K562 (cell line): ENCODE data around the gene WT1. TPM values are rescaled to one million over a fixed set of nuclear protein-coding genes. Genes with fewer than 3 reads are reported as not detected.

Source experiments
- ATAC-seq: fragments of 200-7000 bp; cut with Tn5 transposase; 3 replicates; pipeline ENCODE4 v1.9.1; 2020; ENCODE audit warnings: moderate library complexity
- BruUV-seq: library from RNA; stranded (reverse); fragments of 400-500 nt; replicated peaks from 2 replicates; lab custom pipeline; 2021; lab: Mats Ljungman, UMichigan
- CTCF ChIA-PET: fragments of 300-600 bp; formaldehyde crosslinking; extraction: SDS; loops from one replicate; lab custom pipeline; 2021; ENCODE audit warnings: low intra/inter-chr PET ratio; lab: Yijun Ruan, JAX
- POLR2A ChIA-PET: fragments of 300-600, 350-650 bp; sonication (Branson Sonifier 250); formaldehyde crosslinking; extraction: SDS; loops from one replicate; lab custom pipeline; 2021; ENCODE audit warnings: antibody characterized with exemption, inconsistent platforms; lab: Yijun Ruan, JAX
- DNase-seq, 4 experiments: peaks; one replicate each; pipeline versions ENCODE4 v3.0.0 to v3.0.0-alpha.2; 2011 to 2018; ENCODE audit warnings: low spot score in 3 of 4, mixed read lengths in 3 of 4; ENCODE audit errors: extremely low read depth in 1 of 4
- FAIRE-seq: peaks from 2 replicates; lab custom pipeline; 2011; peaks lifted over from hg19 to GRCh38; lab: Jason Lieb, UNC
- H2AFZ ChIP-seq: 2 replicates; pipeline ENCODE4 v1.6.0; 2011; ENCODE audit warnings: low read depth, low read length, control low read depth, inconsistent platforms
- H3K27ac ChIP-seq: fragments of 200-600 bp; 3 replicates; pipeline ENCODE4 v1.8.0; 2011; ENCODE audit warnings: low read depth, mild to moderate bottlenecking, control low read depth, inconsistent platforms, low read length, moderate library complexity, mixed read lengths; ENCODE audit errors: extremely low read depth
- H3K27me3 ChIP-seq, 2 experiments: fragments of 300-600 bp in 1 of 2; 2 replicates in 1 of 2; 3 replicates in 1 of 2; pipeline versions ENCODE4 v1.6.0 to v1.8.0; 2011; ENCODE audit warnings: inconsistent platforms in 2 of 2, low read length in 2 of 2, mild to moderate bottlenecking in 1 of 2, mixed read lengths in 1 of 2, moderate library complexity in 1 of 2; ENCODE audit not compliant: control insufficient read depth in 2 of 2, insufficient read depth in 2 of 2
- H3K36me3 ChIP-seq: fragments of 300-600 bp; 3 replicates; pipeline ENCODE4 v1.8.0; 2011; ENCODE audit warnings: mild to moderate bottlenecking, low read length, inconsistent platforms; ENCODE audit not compliant: control insufficient read depth, insufficient read depth
- H3K4me1 ChIP-seq, 2 experiments: fragments of 200-600 bp in 1 of 2; replicated peaks in 1 of 2; 2 replicates in 1 of 2; 3 replicates in 1 of 2; pipeline versions ENCODE4 v1.5.1 to v1.8.0; 2011; ENCODE audit warnings: inconsistent platforms in 2 of 2, low read length in 2 of 2, mild to moderate bottlenecking in 1 of 2, mixed read lengths in 1 of 2, moderate library complexity in 1 of 2; ENCODE audit not compliant: control insufficient read depth in 2 of 2, insufficient read depth in 2 of 2
- H3K4me2 ChIP-seq: 2 replicates; pipeline ENCODE4 v1.6.1; 2011; ENCODE audit warnings: low read length, control low read depth, inconsistent platforms, mixed read lengths; ENCODE audit not compliant: insufficient read depth
- H3K4me3 ChIP-seq: fragments of 200-600 bp; sonication (generic), shearing (Covaris generic); 2 replicates; pipeline ENCODE4 v1.5.1; 2016; ENCODE audit warnings: control low read depth, inconsistent platforms
- H3K79me2 ChIP-seq: fragments of 200-600 bp; 3 replicates; pipeline ENCODE4 v1.8.0; 2011; ENCODE audit warnings: low read length, inconsistent platforms; ENCODE audit not compliant: control insufficient read depth, insufficient read depth
- H3K9ac ChIP-seq, 2 experiments: 2 replicates each; pipeline versions ENCODE4 v1.6.0 to v1.6.1; 2011; ENCODE audit warnings: low read depth in 2 of 2, low read length in 2 of 2, control low read depth in 1 of 2, inconsistent platforms in 1 of 2, mild to moderate bottlenecking in 1 of 2, mixed read lengths in 1 of 2; ENCODE audit not compliant: insufficient read depth in 1 of 2
- H3K9me1 ChIP-seq: one replicate; pipeline ENCODE4 v1.6.0; 2011; ENCODE audit warnings: inconsistent platforms, mild to moderate bottlenecking, low read length, moderate library complexity; ENCODE audit not compliant: control insufficient read depth, insufficient read depth
- H3K9me3 ChIP-seq: replicated peaks from 2 replicates; pipeline ENCODE4 v1.5.1; 2011; ENCODE audit warnings: low read depth, low read length, inconsistent platforms; ENCODE audit not compliant: control insufficient read depth, insufficient read depth
- H4K20me1 ChIP-seq: replicated peaks from 2 replicates; pipeline ENCODE4 v1.6.1; 2011; ENCODE audit warnings: low read length, inconsistent platforms, mixed read lengths; ENCODE audit not compliant: control insufficient read depth, insufficient read depth
- ATF7 ChIP-seq: fragments of 450-650 bp; IDR thresholded peaks from 2 replicates; pipeline ENCODE4 v1.7.1; 2014; ENCODE audit warnings: mild to moderate bottlenecking, moderate library complexity
- ETS2 ChIP-seq: IDR thresholded peaks from 2 replicates; pipeline ENCODE4 v1.6.1; 2016; ENCODE audit warnings: borderline replicate concordance, missing genetic modification characterization, mild to moderate bottlenecking, moderate library complexity, missing compliant biosample characterization; ENCODE audit not compliant: poor library complexity, severe bottlenecking
- ETV1 ChIP-seq: fragments of 450-650 bp; conservative IDR thresholded peaks from 2 replicates; pipeline ENCODE4 v1.6.1; 2016; ENCODE audit warnings: missing genetic modification characterization, control low read depth, low read depth, missing compliant biosample characterization
- FOXJ2 ChIP-seq: fragments of 200-800 bp; sonication (Bioruptor generic); IDR thresholded peaks from 2 replicates; pipeline ENCODE4 v1.6.1; 2016; ENCODE audit warnings: missing genetic modification characterization, missing compliant biosample characterization
- HDAC6 ChIP-seq: IDR thresholded peaks from 2 replicates; pipeline ENCODE4 v1.6.1; 2012; ENCODE audit warnings: low read depth, mild to moderate bottlenecking, control low read depth, inconsistent platforms, low read length, moderate library complexity
- MTA3 ChIP-seq: fragments of 450-650 bp; formaldehyde crosslinking; IDR thresholded peaks from 2 replicates; pipeline ENCODE4 v1.6.1; 2017; ENCODE audit warnings: mild to moderate bottlenecking, borderline replicate concordance
- POU5F1 ChIP-seq: fragments of 150-350 bp; IDR thresholded peaks from 2 replicates; pipeline ENCODE4 v1.6.1; 2014; ENCODE audit warnings: borderline replicate concordance, low read length, low read depth, mild to moderate bottlenecking; ENCODE audit not compliant: partially characterized antibody
- RBM39 ChIP-seq: fragments of 200-400 bp; formaldehyde crosslinking; optimal IDR thresholded peaks from 2 replicates; pipeline ENCODE3; 2018; ENCODE audit warnings: low read depth, low read length
- YY1 ChIP-seq, 3 experiments: IDR thresholded peaks; 2 replicates each; pipeline ENCODE4 v1.6.1; 2011; ENCODE audit warnings: low read length in 2 of 3, mild to moderate bottlenecking in 2 of 3, moderate library complexity in 2 of 3, borderline replicate concordance in 1 of 3, control low read depth in 1 of 3, low read depth in 1 of 3; ENCODE audit not compliant: insufficient read depth in 3 of 3, insufficient replicate concordance in 2 of 3, control insufficient read depth in 1 of 3, insufficient read length in 1 of 3; ENCODE audit errors: extremely low read depth in 1 of 3
- ZNF197 ChIP-seq: fragments of 200-800 bp; sonication (Bioruptor generic); IDR thresholded peaks from 2 replicates; pipeline ENCODE4 v1.6.1; 2016; ENCODE audit warnings: low read depth, missing genetic modification characterization, missing compliant biosample characterization
- ZNF444 ChIP-seq: fragments of 250-450 bp; sonication (Bioruptor Pico); IDR thresholded peaks from 2 replicates; pipeline ENCODE4 v1.4.0; 2020; ENCODE audit warnings: mild to moderate bottlenecking, moderate library complexity
- WGBS: fragments of 100-300 bp; shearing (Covaris generic); methylation state at CpG from one replicate; pipeline ENCODE4 v1.1.6; 2016; ENCODE audit warnings: low coverage, mixed read lengths; ENCODE audit not compliant: insufficient coverage; ENCODE audit errors: missing lambda C conversion rate; 5-methylcytosine and 5-hydroxymethylcytosine counted together
- in situ Hi-C: fragments of 300-500 bp; cut with MboI; formaldehyde crosslinking; loops from 4 replicates; pipeline ENCODE4 v1.15.0; 2018; ENCODE audit warnings: inconsistent platforms, mixed read lengths
- intact Hi-C: fragments of 100-400 bp; cut with micrococcal nuclease; formaldehyde crosslinking; loops from 2 replicates; pipeline ENCODE4 v1.14.2; 2022
- polyA plus RNA-seq, 8 experiments: library from polyadenylated mRNA; depleted of rRNA in 4 of 8; stranded (reverse) in 5 of 8; unstranded in 3 of 8; fragments of >200 nt; fragmentation: Nextera tagmentation in 2 of 8; fragmentation: Illumina TruSeq in 1 of 8; extraction: Ambion mirVana in 2 of 8; extraction: Trizol in 1 of 8; gene quantifications; 2 replicates each; pipeline versions ENCODE4 v1.2.1 to v1.2.3, GENCODE V29; 2011 to 2014; ENCODE audit warnings: inconsistent platforms in 1 of 8, missing spikeins in 1 of 8
- total RNA-seq, 7 experiments: library from RNA; depleted of rRNA in 6 of 7; stranded (reverse); fragments of >200 nt in 6 of 7; fragmentation: Illumina TruSeq in 2 of 7; extraction: Trizol in 2 of 7; gene quantifications; 2 replicates each; pipeline versions ENCODE4 v1.2.1 to v1.2.3, GENCODE V29; 2011 to 2021; ENCODE audit warnings: low replicate concordance in 1 of 7
- TF ChIP-seq, protein P1 (sequence below), 2 experiments: fragments of 450-650 bp; formaldehyde crosslinking in 1 of 2; IDR thresholded peaks; 2 replicates each; pipeline versions ENCODE4 v1.4.0 to v1.6.1; 2014 to 2020; ENCODE audit warnings: mild to moderate bottlenecking in 2 of 2, borderline replicate concordance in 1 of 2, low read depth in 1 of 2

The WT1 gene
- total and polyA plus RNA-seq, 9 of the 15 experiments (the other 6 are each of a cell fraction or from before 2014, with no cell fraction given), result 7.1 to 33.8 (median 19.4) TPM

DNA sequence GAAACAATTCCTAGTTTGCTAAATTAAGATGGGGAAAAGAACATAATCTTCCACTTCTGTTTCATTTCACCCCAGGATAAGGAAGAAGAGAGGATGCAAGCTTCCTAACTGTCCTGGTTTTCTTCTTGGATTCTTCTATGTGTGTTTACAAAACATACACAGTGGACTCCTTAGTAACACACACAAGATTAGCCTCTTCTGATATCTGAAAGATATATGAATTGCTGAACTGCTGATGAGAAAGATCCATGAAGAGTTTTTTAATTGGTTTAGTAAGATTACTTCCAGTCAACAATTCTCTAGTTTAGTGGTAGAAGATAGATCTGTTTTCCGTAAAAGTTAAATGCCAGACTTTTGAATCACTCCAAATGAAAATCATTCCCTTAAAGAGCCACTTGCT lies 86.8 kb downstream of the WT1 start:
- Histone ChIP-seq H2AFZ (no peak overlapping the region), H3K27me3 (peaks cover 9 to 58% of the 10 kb centered on the region in 2 experiments; a peak in 3 of 5 replicates), H3K4me3 (no peak overlapping the region), H3K27ac (no peak overlapping the region), H3K4me1 (no peaks in the 10 kb centered on the region; a peak in 1 of 5 replicates), H3K79me2 (no peaks in the 10 kb centered on the region), H3K4me2 (no peak overlapping the region), H3K9ac (no peak overlapping the region), H3K36me3 (no peaks in the 10 kb centered on the region), H3K9me1 (no peaks in the 10 kb centered on the region), H4K20me1 (no peaks in the 10 kb centered on the region; the same call in 1 of the 2 replicates), H3K9me3 (no peaks in the 10 kb centered on the region)
- ChIA-PET CTCF (no interaction called here), POLR2A (no interaction called here)
- FAIRE-seq (no peak), DNase-seq (no peak), ATAC-seq (no peak)
- no TSS peak for BruUV-seq
- in situ Hi-C loops (no loop called here), intact Hi-C loops (no loop called here)
- 0% methylated on average over 1 of the region's 1 CpG for WGBS
- TF ChIP-seq ZNF444 (CRISPR knock-in tag), result no peak
- no peak for TF ChIP-seq MTA3
- no peak for TF ChIP-seq ETS2 (tag)
- TF ChIP-seq ETV1, result no peak
- TF ChIP-seq RBM39, result no peak
- TF ChIP-seq ZNF197 (CRISPR knock-in tag), result no peak
- TF ChIP-seq POU5F1, result no peak
- TF ChIP-seq, protein P1, sequence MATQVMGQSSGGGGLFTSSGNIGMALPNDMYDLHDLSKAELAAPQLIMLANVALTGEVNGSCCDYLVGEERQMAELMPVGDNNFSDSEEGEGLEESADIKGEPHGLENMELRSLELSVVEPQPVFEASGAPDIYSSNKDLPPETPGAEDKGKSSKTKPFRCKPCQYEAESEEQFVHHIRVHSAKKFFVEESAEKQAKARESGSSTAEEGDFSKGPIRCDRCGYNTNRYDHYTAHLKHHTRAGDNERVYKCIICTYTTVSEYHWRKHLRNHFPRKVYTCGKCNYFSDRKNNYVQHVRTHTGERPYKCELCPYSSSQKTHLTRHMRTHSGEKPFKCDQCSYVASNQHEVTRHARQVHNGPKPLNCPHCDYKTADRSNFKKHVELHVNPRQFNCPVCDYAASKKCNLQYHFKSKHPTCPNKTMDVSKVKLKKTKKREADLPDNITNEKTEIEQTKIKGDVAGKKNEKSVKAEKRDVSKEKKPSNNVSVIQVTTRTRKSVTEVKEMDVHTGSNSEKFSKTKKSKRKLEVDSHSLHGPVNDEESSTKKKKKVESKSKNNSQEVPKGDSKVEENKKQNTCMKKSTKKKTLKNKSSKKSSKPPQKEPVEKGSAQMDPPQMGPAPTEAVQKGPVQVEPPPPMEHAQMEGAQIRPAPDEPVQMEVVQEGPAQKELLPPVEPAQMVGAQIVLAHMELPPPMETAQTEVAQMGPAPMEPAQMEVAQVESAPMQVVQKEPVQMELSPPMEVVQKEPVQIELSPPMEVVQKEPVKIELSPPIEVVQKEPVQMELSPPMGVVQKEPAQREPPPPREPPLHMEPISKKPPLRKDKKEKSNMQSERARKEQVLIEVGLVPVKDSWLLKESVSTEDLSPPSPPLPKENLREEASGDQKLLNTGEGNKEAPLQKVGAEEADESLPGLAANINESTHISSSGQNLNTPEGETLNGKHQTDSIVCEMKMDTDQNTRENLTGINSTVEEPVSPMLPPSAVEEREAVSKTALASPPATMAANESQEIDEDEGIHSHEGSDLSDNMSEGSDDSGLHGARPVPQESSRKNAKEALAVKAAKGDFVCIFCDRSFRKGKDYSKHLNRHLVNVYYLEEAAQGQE (IDR thresholded peaks at IDR 0.05; ENCODE audit: borderline replicate concordance), result no peak
- TF ChIP-seq, protein P1 (CRISPR knock-in tag; IDR thresholded peaks at IDR 0.05; ENCODE audit: low read depth), result no peak
- no peak for TF ChIP-seq HDAC6
- TF ChIP-seq ATF7, result no peak
- TF ChIP-seq FOXJ2 (tag), result no peak
- TF ChIP-seq YY1 (IDR thresholded peaks at IDR 0.05; ENCODE audit: borderline replicate concordance in 1 of 3, control insufficient read depth in 1 of 3, extremely low read depth in 1 of 3, insufficient read depth in 3 of 3, insufficient read length in 1 of 3, insufficient replicate concordance in 2 of 3, low read depth in 1 of 3, low read length in 2 of 3), result no peak
